Left lung (tissue), 10 donors: ENCODE results near the gene PDLIM7. TPM values are rescaled to one million over a fixed set of nuclear protein-coding genes. Genes with fewer than 3 reads are reported as not detected.

Experiments used
- ATAC-seq: fragments of 200-7000 bp; cut with Tn5 transposase; one replicate; pipeline ENCODE4 v1.9.1; 2020; ENCODE audit warnings: moderate library complexity
- DNase-seq, 4 donors: peaks; one replicate each; pipeline ENCODE4 v3.0.0-alpha.2; 2013 to 2020
- H3K27ac ChIP-seq, 2 donors: fragments of 200-600 bp; sonication (generic) in 1 of 2; one replicate each; pipeline versions ENCODE4 v1.5.0 to v1.8.0; 2020 to 2021
- H3K27me3 ChIP-seq, 2 donors: fragments of 200-600 bp; sonication (generic) in 1 of 2; one replicate each; pipeline versions ENCODE4 v1.5.0 to v1.8.0; 2020 to 2021
- H3K36me3 ChIP-seq, 2 donors: fragments of 200-600 bp; sonication (generic) in 1 of 2; one replicate each; pipeline versions ENCODE4 v1.5.0 to v1.8.0; 2020 to 2021
- H3K4me1 ChIP-seq, 2 donors: fragments of 200-600 bp; one replicate each; pipeline ENCODE4 v1.8.0; 2021
- H3K4me3 ChIP-seq, 2 donors: fragments of 200-600 bp; sonication (generic) in 1 of 2; one replicate each; pipeline versions ENCODE4 v1.5.0 to v1.8.0; 2020 to 2021; ENCODE audit warnings: mild to moderate bottlenecking in 1 of 2
- H3K9me3 ChIP-seq, 2 donors: fragments of 200-600 bp; sonication (generic) in 1 of 2; one replicate each; pipeline versions ENCODE4 v1.5.0 to v1.8.0; 2020 to 2021
- CTCF ChIP-seq, 2 donors: fragments of 200-600 bp; sonication (generic) in 1 of 2; IDR thresholded peaks; one replicate each; pipeline versions ENCODE4 v1.5.0 to v1.8.0; 2021; ENCODE audit warnings: antibody characterized with exemption in 2 of 2
- intact Hi-C, 2 donors: fragments of 100-400 bp; cut with DNase I; formaldehyde crosslinking; loops; one replicate each; pipeline versions ENCODE4 v1.11.2 to v1.14.2; 2022
- polyA plus RNA-seq, 6 donors: library from polyadenylated mRNA; unstranded; fragments of 120-200 nt; gene quantifications; one replicate each; pipeline ENCODE4 v1.2.1, GENCODE V29; 2013; ENCODE audit not compliant: insufficient read length in 6 of 6
- total RNA-seq, 2 donors: library from RNA; stranded (reverse); fragmentation: NEBNext Ultra II Directional; extraction: Animal tissue kit (Norgen Biotek cat#: 25700); gene quantifications; one replicate each; pipeline ENCODE4 v1.2.1, GENCODE V29; 2021
- donor health status: DM: no; HTN: yes; CAD: no.
- donor health status: DM: no; HTN: no; CAD: no.

The PDLIM7 gene
- total and polyA plus RNA-seq, 8 donors: 60.9 to 141 (median 90.2) TPM

- no peak for ATAC-seq
- Histone ChIP-seq H3K9me3 (no peaks in the 10 kb centered on the region), H3K4me3 (peak overlapping the region in 1 of 2 donors; percentile 50), H3K36me3 (peaks cover 0 to 31% of the 10 kb centered on the region in 2 donors), H3K4me1 (peaks cover 7 to 41% of the 10 kb centered on the region in 2 donors), H3K27me3 (peaks cover 0 to 54% of the 10 kb centered on the region in 2 donors), H3K27ac (peak overlapping the region in 1 of 2 donors; percentile 64)
- intact Hi-C loops: no loop called here
- no peak for TF ChIP-seq CTCF (IDR thresholded peaks at IDR 0.05)
- DNase-seq: no peak
Measured at GRCh38 chr5:177445917-177446199, 51.5 kb downstream of the PDLIM7 start.

GRCh38 chr5:177445052-177445916 is 52.1 kb downstream of the PDLIM7 start:
- ATAC-seq: no peak
- intact Hi-C loops: no loop called here
- no peaks in the 10 kb centered on the region for H3K9me3 ChIP-seq
- peaks cover 0 to 37% of the 10 kb centered on the region in 2 donors for H3K36me3 ChIP-seq
- H3K4me1 ChIP-seq: peaks cover 7 to 41% of the 10 kb centered on the region in 2 donors
- no peak for TF ChIP-seq CTCF (IDR thresholded peaks at IDR 0.05)
- peak overlapping the region in 1 of 2 donors; percentile 64 for H3K27ac ChIP-seq
- no peak for DNase-seq
- no peak overlapping the region for H3K4me3 ChIP-seq
- H3K27me3 ChIP-seq: peaks cover 0 to 49% of the 10 kb centered on the region in 2 donors

GRCh38 chr5:177444106-177445051 is 53.0 kb downstream of the PDLIM7 start:
- Histone ChIP-seq H3K9me3 (no peaks in the 10 kb centered on the region), H3K36me3 (peaks cover 0 to 46% of the 10 kb centered on the region in 2 donors), H3K27ac (peak overlapping the region in 1 of 2 donors; percentile 28), H3K4me3 (no peak overlapping the region), H3K27me3 (peaks cover 0 to 40% of the 10 kb centered on the region in 2 donors), H3K4me1 (peaks cover 7 to 41% of the 10 kb centered on the region in 2 donors)
- no peak for ATAC-seq
- intact Hi-C loops: no loop called here
- peak in 1 of 4 donors; percentile 52 for DNase-seq
- no peak for TF ChIP-seq CTCF (IDR thresholded peaks at IDR 0.05)

- Histone ChIP-seq H3K27me3 (peaks cover 0 to 29% of the 10 kb centered on the region in 2 donors), H3K36me3 (peaks cover 0 to 56% of the 10 kb centered on the region in 2 donors), H3K27ac (no peak overlapping the region), H3K4me1 (peaks cover 7 to 38% of the 10 kb centered on the region in 2 donors), H3K9me3 (no peaks in the 10 kb centered on the region), H3K4me3 (no peak overlapping the region)
- ATAC-seq (no peak), DNase-seq (peak in 1 of 4 donors; percentile 48)
- intact Hi-C loops: no loop called here
- TF ChIP-seq CTCF (IDR thresholded peaks at IDR 0.05): no peak
Measured at GRCh38 chr5:177443144-177443983, 54.0 kb downstream of the PDLIM7 start.
